Keratinocyte (primary cell): ENCODE data around the gene DECR2. TPM values are rescaled to one million over a fixed set of nuclear protein-coding genes. Genes with fewer than 3 reads are reported as not detected.
"Not testable (repeated sequence)": the region's sequence is repeated elsewhere in the genome, so short reads cannot be mapped to it uniquely, and the experiment has no call there.

Experiments used
- DNase-seq: peaks from one replicate; pipeline ENCODE4 v3.0.0-alpha.2; 2011; ENCODE audit warnings: low read depth, missing footprints, low spot score
- FAIRE-seq: peaks from 2 replicates; lab custom pipeline; 2011; peaks lifted over from hg19 to GRCh38; lab: Jason Lieb, UNC
- H2AFZ ChIP-seq: 2 replicates; pipeline ENCODE4 v1.6.0; 2012; ENCODE audit warnings: low read length, control low read depth, inconsistent platforms; ENCODE audit not compliant: control insufficient read depth
- H3K27ac ChIP-seq: 2 replicates; pipeline ENCODE4 v1.5.1; 2011; ENCODE audit warnings: low read length; ENCODE audit not compliant: control insufficient read depth, insufficient read depth
- H3K27me3 ChIP-seq: 3 replicates; pipeline ENCODE4 v1.6.0; 2011; ENCODE audit warnings: low read length; ENCODE audit not compliant: control insufficient read depth, insufficient read depth; ENCODE audit errors: extremely low read depth
- H3K36me3 ChIP-seq, 2 experiments: 2 replicates in 1 of 2; 3 replicates in 1 of 2; pipeline ENCODE4 v1.5.1; 2011; ENCODE audit warnings: low read length in 2 of 2, mild to moderate bottlenecking in 1 of 2; ENCODE audit not compliant: control insufficient read depth in 2 of 2, insufficient read depth in 2 of 2; ENCODE audit errors: extremely low read depth in 1 of 2
- H3K4me1 ChIP-seq: 3 replicates; pipeline ENCODE4 v1.5.1; 2011; ENCODE audit warnings: low read length; ENCODE audit not compliant: control insufficient read depth, insufficient read depth; ENCODE audit errors: extremely low read depth
- H3K4me2 ChIP-seq: 3 replicates; pipeline ENCODE4 v1.6.0; 2011; ENCODE audit warnings: low read depth, low read length; ENCODE audit not compliant: control insufficient read depth, insufficient read depth; ENCODE audit errors: extremely low read depth
- H3K4me3 ChIP-seq, 3 experiments: fragments of 200-600 bp in 1 of 3; sonication (generic) in 1 of 3; 2 replicates in 2 of 3; 3 replicates in 1 of 3; pipeline ENCODE4 v1.5.1; 2011 to 2016; ENCODE audit warnings: low read length in 3 of 3, mild to moderate bottlenecking in 3 of 3, control low read depth in 2 of 3, inconsistent platforms in 1 of 3, low read depth in 1 of 3, mixed read lengths in 1 of 3, mixed run types in 1 of 3, moderate library complexity in 1 of 3; ENCODE audit not compliant: control insufficient read depth in 2 of 3, insufficient read depth in 2 of 3; ENCODE audit errors: extremely low read depth in 1 of 3
- H3K79me2 ChIP-seq: 2 replicates; pipeline ENCODE4 v1.6.0; 2012; ENCODE audit warnings: low read length; ENCODE audit not compliant: control insufficient read depth, insufficient read depth
- H3K9ac ChIP-seq: 3 replicates; pipeline ENCODE4 v1.6.0; 2011; ENCODE audit warnings: low read length; ENCODE audit not compliant: control insufficient read depth, insufficient read depth; ENCODE audit errors: extremely low read depth
- H3K9me1 ChIP-seq: 3 replicates; pipeline ENCODE4 v1.6.0; 2011; ENCODE audit warnings: low read length; ENCODE audit not compliant: control insufficient read depth, insufficient read depth; ENCODE audit errors: extremely low read depth
- H3K9me3 ChIP-seq: 2 replicates; pipeline ENCODE4 v1.5.1; 2012; ENCODE audit warnings: low read depth, low read length; ENCODE audit not compliant: control insufficient read depth
- H4K20me1 ChIP-seq: 3 replicates; pipeline ENCODE4 v1.6.0; 2011; ENCODE audit warnings: low read length; ENCODE audit not compliant: control insufficient read depth, insufficient read depth; ENCODE audit errors: extremely low read depth
- EZH2 ChIP-seq: IDR thresholded peaks from one replicate; pipeline ENCODE4 v1.6.1; 2012; ENCODE audit warnings: inconsistent platforms, mild to moderate bottlenecking, low read length, moderate library complexity
- dilution Hi-C: fragments of 300-500 bp; cut with MboI; formaldehyde crosslinking; loops from one replicate; pipeline ENCODE4 v1.7.0; 2020; ENCODE audit warnings: low sequenced_read_pairs; ENCODE audit not compliant: extremely low pct_ligation_motif_present
- polyA plus RNA-seq, 5 experiments: library from polyadenylated mRNA; depleted of rRNA in 3 of 5; stranded (reverse) in 3 of 5; stranded (forward) in 1 of 5; unstranded in 1 of 5; fragments of >200 nt; gene quantifications; 1 replicate in 1 of 5; 2 replicates in 3 of 5; 3 replicates in 1 of 5; pipeline versions ENCODE4 v1.2.1 to v1.2.3, GENCODE V29; 2011 to 2012; ENCODE audit warnings: missing spikeins in 2 of 5, low read depth in 1 of 5, low replicate concordance in 1 of 5
- TF ChIP-seq, protein P1 (sequence below), 3 experiments: IDR thresholded peaks in 1 of 3; conservative IDR thresholded peaks in 1 of 3; optimal IDR thresholded peaks in 1 of 3; 2 replicates in 2 of 3; 3 replicates in 1 of 3; pipeline versions ENCODE3 to v1.5.1; 2011; ENCODE audit warnings: low read length in 3 of 3, mild to moderate bottlenecking in 3 of 3, moderate library complexity in 2 of 3, control low read depth in 1 of 3, inconsistent platforms in 1 of 3; ENCODE audit not compliant: insufficient read depth in 2 of 3; ENCODE audit errors: extremely low read depth in 1 of 3

Gene DECR2
- polyA plus RNA-seq, 1 donor (not counting 4 experiments of a cell fraction or from before 2014, with no cell fraction given), result 14.2 TPM

DNA sequence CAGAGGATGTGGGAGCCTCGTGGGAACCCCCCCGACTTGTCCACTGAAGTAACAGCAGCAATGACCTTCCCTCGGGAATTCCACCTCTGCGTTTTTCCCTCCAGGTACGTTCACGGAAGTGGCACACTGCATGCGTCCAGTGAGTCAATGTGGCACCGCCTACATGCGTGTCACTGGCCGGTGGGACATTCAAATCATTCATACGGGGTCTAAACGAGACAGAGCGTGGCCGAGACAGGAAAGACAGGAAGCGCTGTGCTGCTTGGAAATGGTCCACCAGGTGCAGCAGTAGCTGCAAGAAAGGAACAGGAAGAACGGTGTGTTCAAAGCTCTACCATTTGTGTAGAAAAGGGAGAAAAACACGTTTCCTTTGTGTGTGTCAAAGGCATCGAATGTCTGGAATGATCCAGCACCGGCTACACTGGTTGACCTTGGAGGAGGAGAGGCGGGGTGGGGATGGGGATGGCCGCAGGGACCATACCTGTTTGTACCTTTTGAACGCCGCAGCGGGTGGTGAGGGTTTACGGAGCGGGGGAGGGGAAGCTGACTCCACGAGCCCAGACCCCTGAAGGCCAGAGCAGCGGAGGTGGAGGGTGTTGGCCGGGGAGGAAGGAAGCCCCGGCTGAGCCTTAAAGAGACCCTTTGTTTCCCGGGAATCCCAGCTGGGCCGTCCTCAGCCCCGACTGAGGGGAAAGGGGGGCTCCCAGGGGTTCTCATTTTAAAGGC, 18.2 kb upstream of the DECR2 start:
- Histone ChIP-seq H2AFZ (peak overlapping the region; percentile 63), H3K4me3 (peak overlapping the region in 2 of 3 experiments; percentile 73 to 74), H3K9ac (peak overlapping the region; percentile 30), H4K20me1 (no peaks in the 10 kb centered on the region), H3K27me3 (no peaks in the 10 kb centered on the region), H3K4me2 (peak overlapping the region; percentile 88), H3K27ac (peak overlapping the region; percentile 25), H3K4me1 (peaks cover 16% of the 10 kb centered on the region), H3K79me2 (peaks cover 9% of the 10 kb centered on the region), H3K36me3 (no peaks in the 10 kb centered on the region), H3K9me1 (no peaks in the 10 kb centered on the region), H3K9me3 (no peaks in the 10 kb centered on the region)
- peak; percentile 91 for FAIRE-seq
- peak; percentile 44 for DNase-seq
- TF ChIP-seq, protein P1, sequence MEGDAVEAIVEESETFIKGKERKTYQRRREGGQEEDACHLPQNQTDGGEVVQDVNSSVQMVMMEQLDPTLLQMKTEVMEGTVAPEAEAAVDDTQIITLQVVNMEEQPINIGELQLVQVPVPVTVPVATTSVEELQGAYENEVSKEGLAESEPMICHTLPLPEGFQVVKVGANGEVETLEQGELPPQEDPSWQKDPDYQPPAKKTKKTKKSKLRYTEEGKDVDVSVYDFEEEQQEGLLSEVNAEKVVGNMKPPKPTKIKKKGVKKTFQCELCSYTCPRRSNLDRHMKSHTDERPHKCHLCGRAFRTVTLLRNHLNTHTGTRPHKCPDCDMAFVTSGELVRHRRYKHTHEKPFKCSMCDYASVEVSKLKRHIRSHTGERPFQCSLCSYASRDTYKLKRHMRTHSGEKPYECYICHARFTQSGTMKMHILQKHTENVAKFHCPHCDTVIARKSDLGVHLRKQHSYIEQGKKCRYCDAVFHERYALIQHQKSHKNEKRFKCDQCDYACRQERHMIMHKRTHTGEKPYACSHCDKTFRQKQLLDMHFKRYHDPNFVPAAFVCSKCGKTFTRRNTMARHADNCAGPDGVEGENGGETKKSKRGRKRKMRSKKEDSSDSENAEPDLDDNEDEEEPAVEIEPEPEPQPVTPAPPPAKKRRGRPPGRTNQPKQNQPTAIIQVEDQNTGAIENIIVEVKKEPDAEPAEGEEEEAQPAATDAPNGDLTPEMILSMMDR (optimal IDR thresholded peaks at IDR 0.05 in 1 of 3, IDR thresholded peaks at IDR 0.05 in 1 of 3, conservative IDR thresholded peaks at IDR 0.05 in 1 of 3; ENCODE audit: extremely low read depth in 1 of 3, insufficient read depth in 2 of 3, low read length in 3 of 3), result no peak
- TF ChIP-seq EZH2, result no peak
- dilution Hi-C loops, result no loop called here

DNA sequence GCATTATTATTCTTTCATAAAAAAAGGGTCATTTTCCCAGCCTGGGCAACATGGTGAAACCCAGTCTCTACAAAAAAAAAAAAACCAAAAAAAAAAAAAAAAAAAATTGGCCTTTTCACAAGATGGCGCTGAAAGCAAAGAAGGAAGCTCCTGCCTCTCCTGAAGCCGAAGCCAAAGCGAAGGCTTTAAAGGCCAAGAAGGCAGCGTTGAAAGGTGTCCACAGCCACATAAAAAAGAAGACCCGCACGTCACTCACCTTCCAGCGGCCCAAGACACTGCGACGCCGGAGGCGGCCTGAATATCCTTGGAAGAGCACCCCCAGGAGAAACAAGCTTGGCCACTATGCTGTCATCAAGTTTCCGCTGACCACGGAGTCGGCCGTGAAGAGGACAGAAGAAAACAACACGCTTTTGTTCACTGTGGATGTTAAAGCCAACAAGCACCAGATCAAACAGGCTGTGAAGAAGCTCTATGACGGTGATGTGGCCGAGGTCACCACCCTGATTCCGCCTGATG, 15.0 kb upstream of the DECR2 start:
- Histone ChIP-seq H3K9me3 (no peaks in the 10 kb centered on the region), H3K79me2 (no peaks in the 10 kb centered on the region), H3K36me3 (no peaks in the 10 kb centered on the region), H3K27ac (no peak overlapping the region), H3K4me1 (peaks cover 13% of the 10 kb centered on the region), H3K27me3 (no peaks in the 10 kb centered on the region), H3K4me3 (no peak overlapping the region), H4K20me1 (no peaks in the 10 kb centered on the region), H3K9ac (no peak overlapping the region), H3K4me2 (no peak overlapping the region), H2AFZ (no peak overlapping the region), H3K9me1 (no peaks in the 10 kb centered on the region)
- FAIRE-seq (no peak), DNase-seq (no peak)
- dilution Hi-C loops, result no loop called here
- TF ChIP-seq, protein P1 (optimal IDR thresholded peaks at IDR 0.05 in 1 of 3, IDR thresholded peaks at IDR 0.05 in 1 of 3, conservative IDR thresholded peaks at IDR 0.05 in 1 of 3; ENCODE audit: extremely low read depth in 1 of 3, insufficient read depth in 2 of 3, low read length in 3 of 3), result no peak
- TF ChIP-seq EZH2, result no peak

DNA sequence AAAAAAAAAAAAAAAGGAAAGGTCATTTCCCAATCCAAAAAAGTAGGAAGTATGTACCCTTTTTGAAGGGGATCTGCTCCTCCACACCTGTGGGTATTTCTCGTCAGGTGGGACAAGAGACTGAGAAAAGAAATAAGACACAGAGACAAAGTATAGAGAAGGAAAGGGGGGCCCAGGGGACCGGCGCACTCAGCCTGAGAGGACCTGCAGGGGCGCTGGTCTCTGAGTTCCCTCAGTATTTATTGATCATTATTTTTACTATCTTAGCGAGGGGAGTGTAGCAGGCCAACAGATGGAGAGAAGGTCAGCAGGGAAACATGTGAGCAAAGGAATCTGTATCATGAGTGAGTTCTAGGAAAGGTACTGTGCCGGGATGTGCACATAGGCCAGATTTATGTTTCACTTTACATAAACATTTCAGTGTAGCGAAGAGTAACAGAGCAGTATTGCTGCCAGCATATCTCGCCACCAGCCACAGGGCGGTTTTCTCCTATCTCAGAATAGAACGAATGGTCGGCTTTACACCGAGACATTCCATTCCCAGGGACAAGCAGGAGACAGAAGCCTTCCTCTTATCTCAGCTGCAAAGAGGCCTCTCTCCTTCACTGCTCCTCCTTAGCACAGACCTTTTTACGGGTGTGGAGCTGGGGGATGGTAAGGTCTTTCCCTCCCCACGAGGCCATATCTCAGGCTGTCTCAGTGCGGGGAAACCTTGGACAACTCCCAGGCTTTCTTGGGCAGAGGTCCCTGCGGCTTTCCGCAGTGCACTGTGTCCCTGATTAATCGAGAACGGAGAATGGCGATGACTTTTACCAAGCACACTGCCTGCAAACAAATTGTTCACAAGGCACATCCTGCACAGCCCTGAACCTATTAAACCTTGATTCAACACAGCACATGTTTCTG, 13.7 kb upstream of the DECR2 start:
- H3K9me3 ChIP-seq, FAIRE-seq, dilution Hi-C loops, H3K27ac ChIP-seq, H3K36me3 ChIP-seq, H3K4me1 ChIP-seq, H3K4me3 ChIP-seq, H2AFZ ChIP-seq, H3K9ac ChIP-seq, H3K27me3 ChIP-seq, H4K20me1 ChIP-seq, H3K4me2 ChIP-seq, H3K9me1 ChIP-seq, H3K79me2 ChIP-seq, DNase-seq: not testable (repeated sequence)
